H9 (cell line): ENCODE measurements around the gene KIF6. TPM values are rescaled to one million over a fixed set of nuclear protein-coding genes. Genes with fewer than 3 reads are reported as not detected.

ENCODE experiments used
- DNase-seq: peaks from one replicate; pipeline ENCODE4 v3.0.0-alpha.2; 2017
- H2AFZ ChIP-seq: one replicate; pipeline ENCODE4 v1.6.1; 2013; ENCODE audit warnings: mild to moderate bottlenecking, low read length, control low read depth, moderate library complexity
- H2AK5ac ChIP-seq: 2 replicates; pipeline ENCODE4 v1.6.1; 2013; ENCODE audit warnings: low read length, control low read depth, mixed read lengths; ENCODE audit not compliant: insufficient read length
- H2BK120ac ChIP-seq: one replicate; pipeline ENCODE4 v1.6.1; 2013; ENCODE audit warnings: low read depth, mild to moderate bottlenecking, low read length, control low read depth, inconsistent platforms; ENCODE audit not compliant: poor library complexity, severe bottlenecking
- H2BK12ac ChIP-seq: 2 replicates; pipeline ENCODE4 v1.6.1; 2013; ENCODE audit warnings: low read length, control low read depth, mixed read lengths, low read depth; ENCODE audit not compliant: insufficient read length
- H2BK15ac ChIP-seq: 2 replicates; pipeline ENCODE4 v1.6.1; 2013; ENCODE audit warnings: low read depth, low read length, control low read depth
- H2BK20ac ChIP-seq: one replicate; pipeline ENCODE4 v1.6.1; 2013; ENCODE audit warnings: low read depth, mild to moderate bottlenecking, low read length, control low read depth, inconsistent platforms; ENCODE audit not compliant: poor library complexity, severe bottlenecking
- H2BK5ac ChIP-seq: 2 replicates; pipeline ENCODE4 v1.6.1; 2013; ENCODE audit warnings: low read length, control low read depth, mixed read lengths; ENCODE audit not compliant: insufficient read length
- H3K14ac ChIP-seq: 2 replicates; pipeline ENCODE4 v1.6.1; 2013; ENCODE audit warnings: low read length, control low read depth; ENCODE audit not compliant: insufficient read depth
- H3K18ac ChIP-seq: 2 replicates; pipeline ENCODE4 v1.6.1; 2013; ENCODE audit warnings: low read depth, mild to moderate bottlenecking, mixed read lengths, low read length, control low read depth; ENCODE audit not compliant: insufficient read length
- H3K23ac ChIP-seq: 2 replicates; pipeline ENCODE4 v1.6.1; 2013; ENCODE audit warnings: low read length, control low read depth, mixed read lengths, low read depth; ENCODE audit not compliant: insufficient read length
- H3K23me2 ChIP-seq: 2 replicates; pipeline ENCODE4 v1.6.1; 2013; ENCODE audit warnings: low read depth, mild to moderate bottlenecking, mixed read lengths, low read length, control low read depth; ENCODE audit not compliant: insufficient read length, poor library complexity, severe bottlenecking
- H3K27ac ChIP-seq: 2 replicates; pipeline ENCODE4 v1.5.1; 2013; ENCODE audit warnings: low read length, control low read depth, mixed read lengths, low read depth; ENCODE audit not compliant: insufficient read length
- H3K27me3 ChIP-seq: 2 replicates; pipeline ENCODE4 v1.6.1; 2013; ENCODE audit warnings: low read length, control low read depth, inconsistent platforms; ENCODE audit not compliant: insufficient read depth
- H3K4ac ChIP-seq: 2 replicates; pipeline ENCODE4 v1.6.1; 2013; ENCODE audit warnings: low read depth, mild to moderate bottlenecking, control low read depth, inconsistent platforms, low read length, moderate library complexity
- H3K4me1 ChIP-seq: 2 replicates; pipeline ENCODE4 v1.6.1; 2013; ENCODE audit warnings: low read length, control low read depth, inconsistent platforms; ENCODE audit not compliant: insufficient read depth
- H3K4me2 ChIP-seq: 2 replicates; pipeline ENCODE4 v1.6.1; 2013; ENCODE audit warnings: low read length, control low read depth, mixed read lengths; ENCODE audit not compliant: insufficient read length, insufficient read depth
- H3K56ac ChIP-seq: 2 replicates; pipeline ENCODE4 v1.6.1; 2013; ENCODE audit warnings: low read depth, mild to moderate bottlenecking, mixed read lengths, low read length, control low read depth; ENCODE audit not compliant: insufficient read length
- H3K79me1 ChIP-seq: 2 replicates; pipeline ENCODE4 v1.6.1; 2013; ENCODE audit warnings: low read depth, mild to moderate bottlenecking, moderate library complexity, low read length, control low read depth, inconsistent platforms; ENCODE audit not compliant: insufficient read depth, poor library complexity, severe bottlenecking
- H3K79me2 ChIP-seq: 2 replicates; pipeline ENCODE4 v1.6.1; 2013; ENCODE audit warnings: low read length, control low read depth, inconsistent platforms; ENCODE audit not compliant: insufficient read depth
- H3K9ac ChIP-seq: 2 replicates; pipeline ENCODE4 v1.6.1; 2013; ENCODE audit warnings: low read length, control low read depth, mixed read lengths; ENCODE audit not compliant: insufficient read length; ENCODE audit errors: extremely low read depth
- H3K9me3 ChIP-seq: one replicate; pipeline ENCODE4 v1.6.1; 2013; ENCODE audit warnings: low read depth, low read length, inconsistent platforms; ENCODE audit not compliant: control insufficient read depth
- H3T11ph ChIP-seq: one replicate; pipeline ENCODE4 v1.6.1; 2013; ENCODE audit warnings: mild to moderate bottlenecking, low read length, control low read depth, inconsistent platforms
- H4K20me1 ChIP-seq: one replicate; pipeline ENCODE4 v1.6.1; 2013; ENCODE audit not compliant: control insufficient read depth, insufficient read length, insufficient read depth
- H4K5ac ChIP-seq: 2 replicates; pipeline ENCODE4 v1.6.1; 2013; ENCODE audit warnings: low read depth, mild to moderate bottlenecking, mixed read lengths, low read length, control low read depth; ENCODE audit not compliant: insufficient read length
- H4K8ac ChIP-seq: replicated peaks from 2 replicates; pipeline ENCODE4 v1.6.1; 2013; ENCODE audit warnings: low read length, control low read depth, mixed read lengths, low read depth; ENCODE audit not compliant: insufficient read length
- H4K91ac ChIP-seq: 2 replicates; pipeline ENCODE4 v1.6.1; 2013; ENCODE audit warnings: low read depth, mild to moderate bottlenecking, moderate library complexity, mixed read lengths, low read length, control low read depth; ENCODE audit not compliant: insufficient read length
- H3K27ac Mint-ChIP-seq, 3 experiments: 2 replicates in 2 of 3; 3 replicates in 1 of 3; pipeline ENCODE4 v1.8.0; 2020 to 2021; ENCODE audit warnings: mixed read lengths in 3 of 3, mild to moderate bottlenecking in 1 of 3, moderate library complexity in 1 of 3
- H3K27me3 Mint-ChIP-seq: 2 replicates; pipeline ENCODE4 v1.8.0; 2021; ENCODE audit warnings: low read depth, mild to moderate bottlenecking, moderate library complexity, mixed read lengths
- H3K36me3 Mint-ChIP-seq, 3 experiments: 2 replicates in 2 of 3; 3 replicates in 1 of 3; pipeline ENCODE4 v1.8.0; 2020 to 2021; ENCODE audit warnings: low read depth in 3 of 3, mixed read lengths in 3 of 3; ENCODE audit not compliant: insufficient read depth in 1 of 3
- H3K4me1 Mint-ChIP-seq, 2 experiments: 2 replicates each; pipeline ENCODE4 v1.8.0; 2020; ENCODE audit warnings: mixed read lengths in 2 of 2
- H3K4me3 Mint-ChIP-seq, 2 experiments: 2 replicates in 1 of 2; 3 replicates in 1 of 2; pipeline ENCODE4 v1.8.0; 2020 to 2021; ENCODE audit warnings: mild to moderate bottlenecking in 2 of 2, mixed read lengths in 2 of 2, moderate library complexity in 1 of 2
- H3K9me3 Mint-ChIP-seq, 2 experiments: 2 replicates in 1 of 2; 3 replicates in 1 of 2; pipeline ENCODE4 v1.8.0; 2020; ENCODE audit warnings: mild to moderate bottlenecking in 2 of 2, mixed read lengths in 2 of 2, moderate library complexity in 1 of 2
- WGBS: extraction: QIAGEN DNeasy Blood & Tissue Kit; methylation state at CpG from one replicate; pipeline ENCODE4 v1.1.7; 2013; ENCODE audit warnings: missing lambda C conversion rate, low lambda C conversion rate, mixed read lengths; ENCODE audit not compliant: insufficient read length; ENCODE audit errors: extremely low coverage; 5-methylcytosine and 5-hydroxymethylcytosine counted together
- total RNA-seq: library from RNA; stranded (reverse); gene quantifications from 2 replicates; pipeline ENCODE4 v1.2.1, GENCODE V29; 2021
- TF ChIP-seq, protein P1 (sequence below): fragments of 200-600 bp; sonication (generic); conservative IDR thresholded peaks from 3 replicates; pipeline ENCODE4 v1.8.0; 2021; ENCODE audit warnings: antibody characterized with exemption, mild to moderate bottlenecking

Gene KIF6
- total RNA-seq, 1 experiment from 2014 or later, result 0.63 TPM

DNA sequence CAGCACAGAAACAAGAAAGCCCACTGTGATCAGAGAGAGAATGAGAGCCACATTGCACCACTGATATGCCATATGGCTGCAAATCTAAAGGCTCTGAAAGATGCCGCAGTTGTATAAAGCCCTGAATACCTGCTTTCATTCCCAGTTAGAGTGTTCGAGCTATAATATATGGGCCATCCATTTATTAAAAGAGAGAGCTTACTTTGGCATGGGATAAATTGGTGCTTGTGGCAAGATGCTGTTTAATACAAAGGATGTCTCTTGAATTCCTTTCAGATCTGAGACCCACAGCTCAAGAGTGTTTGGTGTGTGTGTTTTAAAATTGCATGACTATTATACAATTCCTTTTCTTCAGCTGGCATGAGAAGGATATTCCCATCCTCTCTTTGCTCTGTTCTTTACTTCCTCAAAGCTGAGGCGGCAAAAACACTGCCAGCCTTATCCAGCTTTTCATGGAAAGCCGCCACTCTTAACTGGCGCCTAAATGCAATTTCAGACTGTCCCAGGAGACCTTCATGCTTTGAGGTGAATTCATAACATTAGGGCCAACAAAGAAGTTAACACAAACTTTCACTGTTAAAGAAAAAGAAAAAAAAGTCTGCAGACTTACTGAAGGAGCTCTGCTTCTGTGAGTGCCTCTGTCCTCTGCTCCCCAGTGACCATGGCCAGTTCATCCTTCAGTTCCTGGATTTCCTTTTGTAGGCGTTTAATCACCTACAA lies 147.6 kb downstream of the KIF6 start:
- Histone ChIP-seq H3K4me2 (no peak overlapping the region), H3K27ac (no peak overlapping the region), H2BK20ac (no peak overlapping the region), H3K23ac (no peak overlapping the region), H4K8ac (no peak overlapping the region), H3K27me3 (no peaks in the 10 kb centered on the region), H2BK120ac (no peak overlapping the region), H2AK5ac (no peak overlapping the region), H2BK15ac (no peak overlapping the region), H4K20me1 (no peaks in the 10 kb centered on the region), H3K56ac (no peak overlapping the region), H4K91ac (no peak overlapping the region), H3K18ac (no peak overlapping the region), H2BK12ac (no peak overlapping the region), H2BK5ac (no peak overlapping the region), H3K79me2 (no peaks in the 10 kb centered on the region), H3K14ac (no peak overlapping the region), H3K23me2 (no peaks in the 10 kb centered on the region), H2AFZ (no peak overlapping the region), H3K4me1 (no peaks in the 10 kb centered on the region), H3K9ac (no peak overlapping the region), H3T11ph (no peak overlapping the region), H3K4ac (no peak overlapping the region), H4K5ac (no peak overlapping the region), H3K79me1 (no peaks in the 10 kb centered on the region), H3K9me3 (no peaks in the 10 kb centered on the region)
- WGBS, result no CpG with 5 or more reads among the region's 6 CpGs
- DNase-seq, result no peak
- TF ChIP-seq, protein P1, sequence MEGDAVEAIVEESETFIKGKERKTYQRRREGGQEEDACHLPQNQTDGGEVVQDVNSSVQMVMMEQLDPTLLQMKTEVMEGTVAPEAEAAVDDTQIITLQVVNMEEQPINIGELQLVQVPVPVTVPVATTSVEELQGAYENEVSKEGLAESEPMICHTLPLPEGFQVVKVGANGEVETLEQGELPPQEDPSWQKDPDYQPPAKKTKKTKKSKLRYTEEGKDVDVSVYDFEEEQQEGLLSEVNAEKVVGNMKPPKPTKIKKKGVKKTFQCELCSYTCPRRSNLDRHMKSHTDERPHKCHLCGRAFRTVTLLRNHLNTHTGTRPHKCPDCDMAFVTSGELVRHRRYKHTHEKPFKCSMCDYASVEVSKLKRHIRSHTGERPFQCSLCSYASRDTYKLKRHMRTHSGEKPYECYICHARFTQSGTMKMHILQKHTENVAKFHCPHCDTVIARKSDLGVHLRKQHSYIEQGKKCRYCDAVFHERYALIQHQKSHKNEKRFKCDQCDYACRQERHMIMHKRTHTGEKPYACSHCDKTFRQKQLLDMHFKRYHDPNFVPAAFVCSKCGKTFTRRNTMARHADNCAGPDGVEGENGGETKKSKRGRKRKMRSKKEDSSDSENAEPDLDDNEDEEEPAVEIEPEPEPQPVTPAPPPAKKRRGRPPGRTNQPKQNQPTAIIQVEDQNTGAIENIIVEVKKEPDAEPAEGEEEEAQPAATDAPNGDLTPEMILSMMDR, result no peak
- H3K27ac Mint-ChIP-seq, result no peak overlapping the region
- H3K9me3 Mint-ChIP-seq, result no peaks in the 10 kb centered on the region; a peak in 2 of 5 replicates
- no peak overlapping the region for H3K4me3 Mint-ChIP-seq
- H3K4me1 Mint-ChIP-seq, result peaks cover 0 to under 1% of the 10 kb centered on the region in 2 experiments; a peak in 1 of 4 replicates
- H3K27me3 Mint-ChIP-seq, result no peaks in the 10 kb centered on the region
- H3K36me3 Mint-ChIP-seq, result no peaks in the 10 kb centered on the region
